H1 (cell line): ENCODE data around the gene ACLY. TPM values are rescaled to one million over a fixed set of nuclear protein-coding genes. Genes with fewer than 3 reads are reported as not detected.

Experiments
- CTCF ChIA-PET: fragments of 300-600 bp; sonication (Branson Sonifier 250); formaldehyde crosslinking; loops from one replicate; lab custom pipeline; 2021; ENCODE audit not compliant: partially characterized antibody; lab: Charles Lee
- POLR2A ChIA-PET: fragments of 300-600 bp; sonication (Branson Sonifier 250); formaldehyde crosslinking; loops from one replicate; lab custom pipeline; 2021; ENCODE audit warnings: inconsistent platforms; ENCODE audit not compliant: partially characterized antibody; lab: Charles Lee
- DNase-seq, 2 experiments: peaks; one replicate each; pipeline versions ENCODE4 v3.0.0 to v3.0.0-alpha.2; 2010 to 2022; ENCODE audit warnings: low spot score in 2 of 2, low read depth in 1 of 2, mixed read lengths in 1 of 2
- FAIRE-seq: peaks from 2 replicates; lab custom pipeline; 2011; peaks lifted over from hg19 to GRCh38; lab: Jason Lieb, UNC
- H2AFZ ChIP-seq: 2 replicates; pipeline ENCODE4 v1.8.1; 2012; ENCODE audit warnings: low read length, inconsistent platforms
- H2AK5ac ChIP-seq: 2 replicates; pipeline ENCODE4 v1.6.1; 2013; ENCODE audit warnings: low read depth, low read length
- H2BK120ac ChIP-seq: replicated peaks from 2 replicates; pipeline ENCODE3; 2013; ENCODE audit warnings: low read depth, low read length, inconsistent platforms
- H2BK12ac ChIP-seq: 2 replicates; pipeline ENCODE4 v1.6.1; 2013; ENCODE audit warnings: low read depth, low read length
- H2BK15ac ChIP-seq: 2 replicates; pipeline ENCODE4 v1.6.1; 2013; ENCODE audit warnings: low read length
- H2BK20ac ChIP-seq: 2 replicates; pipeline ENCODE4 v1.6.1; 2013; ENCODE audit warnings: low read length
- H2BK5ac ChIP-seq: 2 replicates; pipeline ENCODE4 v1.6.1; 2013; ENCODE audit warnings: low read depth, low read length
- H3K14ac ChIP-seq: 2 replicates; pipeline ENCODE4 v1.6.1; 2013; ENCODE audit warnings: inconsistent platforms; ENCODE audit not compliant: insufficient read length
- H3K18ac ChIP-seq: 2 replicates; pipeline ENCODE4 v1.6.1; 2013; ENCODE audit warnings: low read length; ENCODE audit errors: extremely low read depth
- H3K23ac ChIP-seq: 2 replicates; pipeline ENCODE4 v1.6.1; 2013; ENCODE audit warnings: inconsistent platforms; ENCODE audit not compliant: insufficient read length
- H3K23me2 ChIP-seq: 2 replicates; pipeline ENCODE4 v1.6.1; 2013; ENCODE audit warnings: low read depth, low read length
- H3K27ac ChIP-seq: 2 replicates; pipeline ENCODE4 v1.6.1; 2011; ENCODE audit warnings: low read depth, low read length, inconsistent platforms
- H3K27me3 ChIP-seq, 4 experiments: replicated peaks in 1 of 4; 1 replicate in 1 of 4; 2 replicates in 3 of 4; pipeline versions ENCODE4 v1.6.1 to v1.8.1; 2011 to 2013; ENCODE audit warnings: low read length in 3 of 4, mild to moderate bottlenecking in 3 of 4, inconsistent platforms in 2 of 4, mixed read lengths in 2 of 4, moderate library complexity in 1 of 4; ENCODE audit not compliant: control insufficient read depth in 3 of 4, insufficient read depth in 3 of 4; ENCODE audit errors: extremely low read depth in 1 of 4
- H3K36me3 ChIP-seq, 4 experiments: 2 replicates each; pipeline versions ENCODE4 v1.6.1 to v1.8.1; 2011 to 2013; ENCODE audit warnings: mild to moderate bottlenecking in 4 of 4, low read length in 3 of 4, moderate library complexity in 2 of 4, control low read depth in 1 of 4, inconsistent platforms in 1 of 4; ENCODE audit not compliant: insufficient read depth in 4 of 4, control insufficient read depth in 2 of 4
- H3K4ac ChIP-seq: replicated peaks from 2 replicates; pipeline ENCODE3; 2013; ENCODE audit warnings: low read length, low read depth, mixed read lengths, inconsistent platforms; ENCODE audit not compliant: insufficient read length
- H3K4me1 ChIP-seq, 4 experiments: replicated peaks in 1 of 4; 1 replicate in 1 of 4; 2 replicates in 3 of 4; pipeline versions ENCODE4 v1.6.1 to v1.8.1; 2011 to 2013; ENCODE audit warnings: low read length in 3 of 4, inconsistent platforms in 2 of 4, mixed read lengths in 1 of 4; ENCODE audit not compliant: insufficient read depth in 4 of 4, control insufficient read depth in 3 of 4
- H3K4me2 ChIP-seq, 2 experiments: 2 replicates each; pipeline versions ENCODE4 v1.6.1 to v1.8.1; 2011 to 2013; ENCODE audit warnings: low read depth in 2 of 2, low read length in 2 of 2, control low read depth in 1 of 2, inconsistent platforms in 1 of 2, mild to moderate bottlenecking in 1 of 2; ENCODE audit not compliant: insufficient read depth in 1 of 2
- H3K4me3 ChIP-seq, 4 experiments: fragments of 200-600, 300-600 bp in 1 of 4; sonication (generic), shearing (Covaris generic), sonication (Bioruptor Twin) in 1 of 4; 2 replicates each; pipeline versions ENCODE4 v1.5.1 to v1.8.1; 2011 to 2016; ENCODE audit warnings: low read length in 4 of 4, low read depth in 3 of 4, control low read depth in 2 of 4, inconsistent platforms in 2 of 4, mild to moderate bottlenecking in 2 of 4, mixed read lengths in 1 of 4, moderate library complexity in 1 of 4; ENCODE audit not compliant: insufficient read depth in 2 of 4; ENCODE audit errors: extremely low read depth in 1 of 4
- H3K56ac ChIP-seq: replicated peaks from 2 replicates; pipeline ENCODE3; 2013; ENCODE audit warnings: low read depth, mild to moderate bottlenecking, mixed read lengths, low read length, inconsistent platforms; ENCODE audit not compliant: insufficient read length
- H3K79me1 ChIP-seq: 2 replicates; pipeline ENCODE4 v1.6.1; 2013; ENCODE audit warnings: low read depth, low read length, control low read depth
- H3K79me2 ChIP-seq, 2 experiments: 2 replicates each; pipeline versions ENCODE4 v1.6.1 to v1.8.1; 2012 to 2013; ENCODE audit warnings: low read length in 2 of 2, mild to moderate bottlenecking in 2 of 2, inconsistent platforms in 1 of 2; ENCODE audit not compliant: insufficient read depth in 2 of 2, control insufficient read depth in 1 of 2
- H3K9ac ChIP-seq, 4 experiments: replicated peaks in 1 of 4; 1 replicate in 1 of 4; 2 replicates in 3 of 4; pipeline versions ENCODE4 v1.6.1 to v1.8.1; 2011 to 2013; ENCODE audit warnings: low read depth in 3 of 4, low read length in 3 of 4, control low read depth in 2 of 4, mild to moderate bottlenecking in 2 of 4, moderate library complexity in 2 of 4, inconsistent platforms in 1 of 4; ENCODE audit errors: extremely low read depth in 1 of 4
- H3K9me3 ChIP-seq, 2 experiments: 2 replicates each; pipeline versions ENCODE4 v1.6.1 to v1.8.1; 2012 to 2013; ENCODE audit warnings: mild to moderate bottlenecking in 2 of 2, moderate library complexity in 2 of 2, control low read depth in 1 of 2, inconsistent platforms in 1 of 2, low read depth in 1 of 2, low read length in 1 of 2, mixed read lengths in 1 of 2; ENCODE audit not compliant: insufficient read depth in 2 of 2
- H4K20me1 ChIP-seq, 2 experiments: replicated peaks in 1 of 2; 2 replicates each; pipeline versions ENCODE3 to v1.8.1; 2011 to 2013; ENCODE audit warnings: inconsistent platforms in 2 of 2, low read length in 2 of 2, mild to moderate bottlenecking in 1 of 2; ENCODE audit not compliant: insufficient read depth in 2 of 2, control insufficient read depth in 1 of 2
- H4K5ac ChIP-seq: 2 replicates; pipeline ENCODE4 v1.6.1; 2013; ENCODE audit warnings: low read length, low read depth, mixed read lengths, inconsistent platforms; ENCODE audit not compliant: insufficient read length
- H4K8ac ChIP-seq: 2 replicates; pipeline ENCODE4 v1.8.0; 2013; ENCODE audit warnings: mild to moderate bottlenecking, moderate library complexity, low read length, inconsistent platforms; ENCODE audit not compliant: insufficient read depth; ENCODE audit errors: extremely low read depth
- H4K91ac ChIP-seq: replicated peaks from 2 replicates; pipeline ENCODE3; 2013; ENCODE audit warnings: low read length, mixed read lengths, inconsistent platforms; ENCODE audit not compliant: insufficient read length
- CHD2 ChIP-seq: IDR thresholded peaks from 2 replicates; pipeline ENCODE4 v1.6.1; 2012; ENCODE audit warnings: low read length, improper control_type of control experiment
- POLR2AphosphoS5 ChIP-seq: IDR thresholded peaks from 2 replicates; pipeline ENCODE4 v1.6.1; 2011; ENCODE audit warnings: low read depth, low read length
- POU5F1 ChIP-seq: IDR thresholded peaks from 2 replicates; pipeline ENCODE4 v1.6.1; 2011; ENCODE audit warnings: low read depth, mild to moderate bottlenecking, low read length, moderate library complexity
- SP1 ChIP-seq: IDR thresholded peaks from 2 replicates; pipeline ENCODE4 v1.6.1; 2011; ENCODE audit warnings: low read depth, low read length
- YY1 ChIP-seq: IDR thresholded peaks from 2 replicates; pipeline ENCODE4 v1.6.1; 2011; ENCODE audit warnings: low read depth, mild to moderate bottlenecking, low read length
- WGBS, 2 experiments: shearing (Covaris generic) in 1 of 2; methylation state at CpG; one replicate each; pipeline versions ENCODE4 v1.1.6 to v1.1.7; 2013 to 2015; ENCODE audit warnings: low lambda C conversion rate in 2 of 2, mixed read lengths in 2 of 2, inconsistent platforms in 1 of 2, low coverage in 1 of 2, missing lambda C conversion rate in 1 of 2; ENCODE audit not compliant: insufficient replicate concordance in 2 of 2, insufficient coverage in 1 of 2, insufficient read length in 1 of 2; ENCODE audit errors: extremely low coverage in 1 of 2, missing lambda C conversion rate in 1 of 2; 5-methylcytosine and 5-hydroxymethylcytosine counted together
- polyA plus RNA-seq, 7 experiments: library from polyadenylated mRNA; depleted of rRNA in 3 of 7; stranded (reverse) in 5 of 7; unstranded in 2 of 7; fragments of >200 nt in 5 of 7; fragments of 200-250 nt in 2 of 7; gene quantifications; 1 replicate in 5 of 7; 2 replicates in 1 of 7; 4 replicates in 1 of 7; pipeline versions ENCODE4 v1.2.1 to v1.2.3, GENCODE V29; 2011 to 2013; ENCODE audit warnings: missing spikeins in 2 of 7, mixed read lengths in 2 of 7
- total RNA-seq: library from RNA; stranded (reverse); fragmentation: NEBNext Ultra II Directional; extraction: Animal tissue kit (Norgen Biotek cat#: 25700); gene quantifications from 2 replicates; pipeline ENCODE4 v1.2.1, GENCODE V29; 2021
- TF ChIP-seq, protein P1 (sequence below): IDR thresholded peaks from 2 replicates; pipeline ENCODE4 v1.6.1; 2012; ENCODE audit warnings: low read length, inconsistent platforms

Gene ACLY
- total and polyA plus RNA-seq, 2 of the 8 experiments (the other 6 are each of a cell fraction or from before 2014, with no cell fraction given): 167 to 393 TPM

DNA sequence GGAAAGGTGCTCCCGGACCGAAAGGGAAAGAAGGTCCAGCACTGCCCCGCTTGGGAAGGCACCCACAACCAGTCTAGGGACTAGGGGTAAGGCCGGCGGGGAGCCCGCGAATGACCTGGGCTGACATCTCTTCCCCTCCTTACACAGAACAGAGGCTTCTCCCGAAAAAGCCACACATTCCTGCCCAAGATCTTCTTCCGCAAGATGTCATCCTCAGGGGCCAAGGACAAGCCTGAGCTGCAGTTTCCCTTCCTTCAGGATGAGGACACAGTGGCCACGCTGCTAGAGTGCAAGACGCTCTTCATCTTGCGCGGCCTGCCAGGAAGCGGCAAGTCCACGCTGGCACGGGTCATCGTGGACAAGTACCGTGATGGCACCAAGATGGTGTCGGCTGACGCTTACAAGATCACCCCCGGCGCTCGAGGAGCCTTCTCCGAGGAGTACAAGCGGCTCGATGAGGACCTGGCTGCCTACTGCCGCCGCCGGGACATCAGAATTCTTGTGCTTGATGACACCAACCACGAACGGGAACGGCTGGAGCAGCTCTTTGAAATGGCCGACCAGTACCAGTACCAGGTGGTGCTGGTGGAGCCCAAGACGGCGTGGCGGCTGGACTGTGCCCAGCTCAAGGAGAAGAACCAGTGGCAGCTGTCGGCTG is 49.3 kb upstream of the ACLY start:
- Histone ChIP-seq H3K79me2 (no peaks in the 10 kb centered on the region), H3K4me3 (peak overlapping the region in 1 of 4 experiments; percentile 96; a peak in 4 of 8 replicates)

More for the DNA sequence above, 49.3 kb upstream of the ACLY start:
- Histone ChIP-seq H3K4me2 (peak overlapping the region; percentile 86 to 95), H3K9me3 (no peaks in the 10 kb centered on the region), H3K23ac (no peak overlapping the region), H3K27ac (no peak overlapping the region), H3K4ac (no peak overlapping the region), H3K4me1 (peaks cover 0 to 10% (median 5%) of the 10 kb centered on the region in 4 experiments; a peak in 6 of 7 replicates), H3K56ac (no peak overlapping the region), H3K9ac (no peak overlapping the region), H3K14ac (no peak overlapping the region), H2AK5ac (peak overlapping the region; percentile 41; the same call in 1 of the 2 replicates), H3K18ac (no peak overlapping the region), H4K5ac (no peak overlapping the region), H2BK12ac (peak overlapping the region; percentile 90), H4K20me1 (peaks cover 2 to 16% of the 10 kb centered on the region in 2 experiments), H2BK120ac (no peak overlapping the region), H3K79me1 (peaks cover 3% of the 10 kb centered on the region; the same call in 1 of the 2 replicates), H4K91ac (no peak overlapping the region), H3K36me3 (peaks cover 5 to 15% (median 13%) of the 10 kb centered on the region in 4 experiments; a peak in 6 of 8 replicates), H3K23me2 (peaks cover 8% of the 10 kb centered on the region; the same call in 1 of the 2 replicates), H4K8ac (no peak overlapping the region; the same call in 1 of the 2 replicates), H3K27me3 (no peaks in the 10 kb centered on the region), H2BK5ac (peak overlapping the region; percentile 3; the same call in 1 of the 2 replicates), H2BK20ac (no peak overlapping the region), H2AFZ (no peak overlapping the region), H2BK15ac (no peak overlapping the region)
- TF ChIP-seq, protein P1, sequence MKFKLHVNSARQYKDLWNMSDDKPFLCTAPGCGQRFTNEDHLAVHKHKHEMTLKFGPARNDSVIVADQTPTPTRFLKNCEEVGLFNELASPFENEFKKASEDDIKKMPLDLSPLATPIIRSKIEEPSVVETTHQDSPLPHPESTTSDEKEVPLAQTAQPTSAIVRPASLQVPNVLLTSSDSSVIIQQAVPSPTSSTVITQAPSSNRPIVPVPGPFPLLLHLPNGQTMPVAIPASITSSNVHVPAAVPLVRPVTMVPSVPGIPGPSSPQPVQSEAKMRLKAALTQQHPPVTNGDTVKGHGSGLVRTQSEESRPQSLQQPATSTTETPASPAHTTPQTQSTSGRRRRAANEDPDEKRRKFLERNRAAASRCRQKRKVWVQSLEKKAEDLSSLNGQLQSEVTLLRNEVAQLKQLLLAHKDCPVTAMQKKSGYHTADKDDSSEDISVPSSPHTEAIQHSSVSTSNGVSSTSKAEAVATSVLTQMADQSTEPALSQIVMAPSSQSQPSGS: no peak
- TF ChIP-seq YY1 (no peak), POU5F1 (no peak), CHD2 (no peak), POLR2AphosphoS5 (peak; percentile 71; the same call in 1 of the 2 replicates), SP1 (no peak)
- no peak for DNase-seq
- FAIRE-seq: no peak
- CTCF ChIA-PET: interaction anchor here (0.6 to 11.6 kb wide), 12 partner anchors 7 to 104 kb away, joined by 3 to 205 read pairs (median 3); partner anchors contain the start of genes ACLY, NKIRAS2 and ODAD4
- WGBS, 2 experiments: 95% methylated on average over 33 of the region's 37 CpGs; no CpG with 5 or more reads in 1 of the 2 experiments
- POLR2A ChIA-PET: interaction anchor here (0.8 to 6.3 kb wide), 20 partner anchors 8 to 146 kb away, joined by 3 to 67 read pairs (median 6); partner anchors contain the start of genes ACLY, DNAJC7, NKIRAS2 and ODAD4
